C1 segment of cervical spinal cord (tissue), 14 donors: ENCODE results near the gene KRTAP12-1.
"Not testable (repeated sequence)": the region's sequence is repeated elsewhere in the genome, so short reads cannot be mapped to it uniquely, and the experiment has no call there.

Source experiments
- DNase-seq, 14 donors: peaks; one replicate each; lab custom pipeline; 2025; lab: John Stamatoyannopoulos, UW

KRTAP12-1 gene

GRCh38 chr21:44697811-44698734 lies 16.1 kb upstream of the KRTAP12-1 start:
- no peak for DNase-seq

DNA sequence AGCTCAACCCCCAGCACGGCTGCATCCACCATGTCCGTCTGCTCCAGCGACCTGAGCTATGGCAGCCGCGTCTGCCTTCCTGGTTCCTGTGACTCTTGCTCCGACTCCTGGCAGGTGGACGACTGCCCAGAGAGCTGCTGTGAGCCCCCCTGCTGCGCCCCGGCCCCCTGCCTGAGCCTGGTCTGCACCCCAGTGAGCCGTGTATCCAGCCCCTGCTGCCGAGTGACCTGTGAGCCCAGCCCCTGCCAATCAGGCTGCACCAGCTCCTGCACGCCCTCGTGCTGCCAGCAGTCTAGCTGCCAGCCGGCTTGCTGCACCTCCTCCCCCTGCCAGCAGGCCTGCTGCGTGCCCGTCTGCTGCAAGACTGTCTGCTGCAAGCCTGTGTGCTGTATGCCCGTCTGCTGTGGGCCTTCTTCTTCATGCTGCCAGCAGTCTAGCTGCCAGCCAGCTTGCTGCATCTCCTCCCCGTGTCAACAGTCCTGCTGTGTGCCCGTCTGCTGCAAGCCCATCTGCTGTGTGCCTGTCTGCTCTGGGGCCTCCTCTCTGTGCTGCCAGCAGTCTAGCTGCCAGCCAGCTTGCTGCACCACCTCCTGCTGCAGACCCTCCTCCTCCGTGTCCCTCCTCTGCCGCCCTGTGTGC lies 15.3 kb upstream of the KRTAP12-1 start, which contains the start of gene KRTAP10-12:
Gene KRTAP10-12 (plus strand): TSS at position 1 of the 639 bp plus-strand sequence. CDS start 30 bp downstream, at position 31.
- DNase-seq: peak in 1 of 14 donors; percentile 58

GRCh38 chr21:44696572-44696971 lies 14.6 kb upstream of the KRTAP12-1 start:
- DNase-seq: no peak

DNA sequence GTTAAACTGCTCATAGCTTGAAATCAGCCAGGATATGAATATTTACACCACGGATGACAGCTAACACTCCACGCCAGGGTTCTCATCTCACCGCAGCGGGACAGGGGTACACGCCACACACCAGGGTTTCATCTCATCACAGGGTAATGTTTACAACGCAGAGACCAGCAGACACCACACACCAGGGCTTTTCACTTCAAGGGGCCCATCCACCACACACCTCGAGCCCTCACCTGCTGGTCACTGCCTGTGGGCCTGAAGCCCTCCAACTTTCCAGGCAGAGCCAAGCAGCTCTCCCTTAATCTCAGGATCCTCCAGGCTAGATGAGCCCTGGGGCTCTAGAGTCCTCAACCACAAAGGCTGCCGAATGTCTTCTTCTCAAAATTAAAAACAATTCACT lies 13.7 kb upstream of the KRTAP12-1 start:
- no peak for DNase-seq

DNA sequence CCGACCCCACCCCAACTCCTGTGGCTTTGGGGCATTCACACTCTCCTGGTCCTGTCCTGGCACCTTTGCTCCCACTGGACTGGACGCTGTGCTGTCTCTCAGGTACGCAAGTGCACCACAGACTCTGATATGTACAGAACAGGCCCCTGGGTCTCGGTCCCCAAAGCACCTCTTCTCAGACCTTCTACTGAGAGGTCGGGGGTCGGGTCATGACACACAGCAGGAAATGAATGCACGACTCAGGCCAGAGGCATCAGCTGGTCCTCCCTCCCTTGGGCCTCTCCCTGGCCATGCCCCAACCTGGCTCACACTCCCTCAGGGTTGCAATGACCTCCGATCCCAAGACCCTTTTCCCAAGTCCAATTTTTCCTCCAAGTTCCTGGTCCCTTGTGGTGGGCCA lies 13.2 kb upstream of the KRTAP12-1 start:
- DNase-seq: no peak

DNA sequence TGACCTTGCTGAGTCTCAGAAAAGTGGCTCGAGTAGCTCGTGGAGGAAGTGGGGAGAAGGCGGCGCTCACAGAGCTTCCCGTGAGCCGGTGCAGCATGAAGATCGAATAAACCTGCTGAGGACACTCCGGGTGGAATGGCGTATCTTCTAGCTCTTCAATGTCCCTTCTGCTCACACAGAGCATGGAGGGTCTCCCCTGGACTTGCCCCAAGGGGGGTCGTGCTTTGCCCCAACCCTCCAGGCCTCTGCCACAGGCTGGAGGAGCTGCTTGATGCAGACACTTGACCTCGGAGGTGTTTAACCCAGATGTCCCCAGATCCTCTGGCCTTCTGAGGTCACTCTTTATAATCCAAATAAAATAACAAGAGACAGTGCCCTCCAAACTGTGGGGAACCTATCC lies 12.8 kb upstream of the KRTAP12-1 start:
- no peak for DNase-seq

GRCh38 chr21:44692798-44693512 lies 11.0 kb upstream of the KRTAP12-1 start:
- no peak for DNase-seq

- DNase-seq: no peak
Observed at GRCh38 chr21:44691686-44692085, 9.7 kb upstream of the KRTAP12-1 start.

DNA sequence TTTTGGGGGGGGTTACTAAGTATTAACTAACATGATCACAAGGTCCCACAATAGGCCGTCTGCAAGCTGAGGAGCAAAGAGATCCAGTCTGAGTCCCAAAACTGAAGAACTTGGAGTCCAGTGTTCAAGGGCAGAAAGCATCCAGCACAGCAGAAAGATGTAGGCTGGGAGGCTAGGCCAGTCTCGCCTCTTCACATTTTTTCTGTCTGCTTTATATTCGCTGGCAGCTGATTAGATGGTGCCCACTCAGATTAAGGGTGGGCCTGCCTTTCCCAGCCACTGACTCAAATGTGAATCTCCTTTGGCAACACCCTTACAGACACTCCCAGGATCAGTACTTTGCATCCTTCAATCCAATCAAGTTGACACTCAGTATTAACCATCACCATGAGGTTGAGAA lies 7.8 kb upstream of the KRTAP12-1 start:
- not testable (repeated sequence) for DNase-seq

GRCh38 chr21:44687671-44688070 lies 5.7 kb upstream of the KRTAP12-1 start:
- DNase-seq: no peak

GRCh38 chr21:44686843-44687561 lies 5.0 kb upstream of the KRTAP12-1 start:
- no peak for DNase-seq

GRCh38 chr21:44686000-44686781 lies 4.2 kb upstream of the KRTAP12-1 start:
- no peak for DNase-seq

DNA sequence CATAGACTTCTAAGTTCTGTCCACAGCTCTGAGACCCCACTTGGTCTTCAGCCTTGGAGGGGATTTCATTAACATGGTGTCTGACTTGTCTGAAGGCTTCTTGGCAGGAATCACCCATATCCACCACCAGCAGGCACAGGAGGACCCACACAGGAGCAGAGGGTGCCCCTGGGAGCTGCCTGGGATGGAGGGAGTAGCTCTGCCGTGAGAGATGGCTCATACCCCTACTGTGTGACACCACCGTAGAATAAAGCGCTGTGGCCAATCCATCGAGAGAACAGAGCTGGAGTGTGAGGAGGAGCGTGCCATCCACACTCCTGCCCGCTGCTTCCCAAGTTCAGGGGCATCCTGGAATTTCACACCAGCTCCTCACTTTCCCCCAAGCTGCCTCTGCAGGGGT lies 3.1 kb upstream of the KRTAP12-1 start:
- not testable (repeated sequence) for DNase-seq

- DNase-seq: no peak
Observed at GRCh38 chr21:44684483-44684882, 2.5 kb upstream of the KRTAP12-1 start.

GRCh38 chr21:44684077-44684476 lies 2.1 kb upstream of the KRTAP12-1 start:
- no peak for DNase-seq

DNA sequence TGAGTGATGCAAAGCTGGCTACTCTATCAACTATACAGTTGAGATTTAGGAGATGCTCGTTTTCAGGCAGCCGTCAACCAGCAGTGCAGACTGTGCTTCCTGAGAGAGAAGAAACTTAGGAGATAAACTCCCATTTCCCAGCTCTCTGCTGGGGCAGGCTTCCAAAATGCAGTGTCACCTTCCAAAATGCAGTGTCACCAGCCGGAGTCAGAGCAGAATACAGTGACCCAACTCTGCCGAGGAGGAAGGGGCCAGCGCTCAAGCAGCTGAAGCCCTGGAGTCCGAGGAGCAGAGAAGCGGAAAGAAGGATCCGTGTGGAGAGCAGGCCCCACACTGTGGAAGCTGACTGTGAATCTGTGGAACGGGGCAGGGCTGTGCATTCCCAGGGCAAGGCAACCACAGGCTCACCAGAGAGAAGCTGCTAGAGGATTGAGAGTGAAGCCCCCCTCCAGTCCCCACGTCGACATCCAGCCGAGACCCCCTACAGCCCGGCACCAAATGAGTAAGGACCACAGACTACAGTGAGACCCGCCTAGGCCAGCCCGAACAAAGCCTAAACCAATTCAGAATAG lies 703 bp upstream of the KRTAP12-1 start:
- no peak for DNase-seq

GRCh38 chr21:44681152-44681551 lies 811 bp downstream of the KRTAP12-1 start:
- DNase-seq: no peak

DNA sequence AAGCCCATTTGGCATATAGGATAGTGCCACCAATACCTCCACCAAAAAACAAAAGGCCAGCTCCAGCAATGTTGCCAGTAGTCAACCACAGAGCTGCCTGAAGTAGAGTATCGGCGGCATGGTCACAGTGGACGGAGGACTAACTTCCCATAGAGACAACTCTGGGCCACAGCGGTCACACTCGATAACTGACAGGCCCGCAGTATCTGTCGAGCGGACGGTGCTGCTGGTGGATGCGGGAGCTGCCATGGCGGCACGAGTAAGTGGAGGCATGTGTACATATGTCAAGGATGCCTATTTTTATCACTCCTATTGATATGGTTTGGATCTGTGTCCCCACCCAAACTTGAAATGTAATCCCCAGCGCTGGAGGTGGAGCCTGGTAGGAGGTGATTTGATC lies 4.1 kb downstream of the KRTAP12-1 start:
- no peak for DNase-seq

- no peak for DNase-seq
Observed at GRCh38 chr21:44671911-44672310, 10.1 kb downstream of the KRTAP12-1 start.
